Stimulated activated memory B cell treated with anti-CD40 and anti-IgM and Interleukin-4, amounts not matched to agents 10 μg/mL and 1 μg/mL and 100 μg/mL, for 72 hours (primary cell): ENCODE measurements around the gene ZNF444.
"Not testable (repeated sequence)": the region's sequence is repeated elsewhere in the genome, so short reads cannot be mapped to it uniquely, and the experiment has no call there.

Source experiments
- ATAC-seq: fragments of 150-1000 bp; cut with Tn5 transposase; 2 replicates; pipeline ENCODE4 v1.10.0; 2021
- H3K27ac Mint-ChIP-seq: one replicate; pipeline ENCODE4 v1.8.0; 2022; ENCODE audit warnings: mild to moderate bottlenecking, mixed read lengths
- H3K27me3 Mint-ChIP-seq: one replicate; pipeline ENCODE4 v1.8.0; 2022; ENCODE audit warnings: mixed read lengths
- H3K36me3 Mint-ChIP-seq: one replicate; pipeline ENCODE4 v1.8.0; 2022; ENCODE audit warnings: mixed read lengths
- H3K4me1 Mint-ChIP-seq: one replicate; pipeline ENCODE4 v1.8.0; 2022; ENCODE audit warnings: mixed read lengths
- H3K4me3 Mint-ChIP-seq: one replicate; pipeline ENCODE4 v1.8.0; 2022; ENCODE audit warnings: mild to moderate bottlenecking, moderate library complexity, mixed read lengths
- H3K9me3 Mint-ChIP-seq: one replicate; pipeline ENCODE4 v1.8.0; 2022; ENCODE audit warnings: mixed read lengths

ZNF444 gene

DNA sequence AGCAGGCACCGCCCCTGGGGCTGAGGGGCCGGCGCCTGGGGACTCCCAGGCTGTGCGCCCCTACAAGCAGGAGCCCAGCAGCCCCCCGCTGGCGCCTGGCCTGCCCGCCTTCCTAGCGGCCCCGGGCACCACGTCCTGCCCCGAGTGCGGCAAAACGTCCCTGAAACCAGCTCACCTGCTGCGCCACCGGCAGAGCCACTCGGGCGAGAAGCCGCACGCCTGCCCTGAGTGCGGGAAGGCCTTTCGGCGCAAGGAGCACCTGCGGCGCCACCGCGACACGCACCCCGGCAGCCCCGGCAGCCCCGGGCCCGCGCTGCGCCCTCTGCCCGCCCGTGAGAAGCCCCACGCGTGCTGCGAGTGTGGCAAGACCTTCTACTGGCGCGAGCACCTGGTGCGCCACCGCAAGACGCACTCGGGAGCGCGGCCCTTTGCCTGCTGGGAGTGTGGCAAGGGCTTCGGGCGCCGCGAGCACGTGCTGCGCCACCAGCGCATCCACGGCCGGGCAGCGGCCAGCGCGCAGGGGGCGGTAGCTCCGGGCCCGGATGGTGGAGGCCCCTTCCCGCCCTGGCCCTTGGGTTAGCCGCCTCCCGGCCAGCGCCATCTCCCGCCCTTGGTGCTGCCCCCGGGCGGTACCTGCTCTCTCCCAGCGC, 18.7 kb downstream of the ZNF444 start:
- Mint-ChIP-seq H3K27ac (no peak overlapping the region), H3K4me3 (no peak overlapping the region), H3K4me1 (no peaks in the 10 kb centered on the region), H3K9me3 (peaks cover 7% of the 10 kb centered on the region), H3K27me3 (peaks cover 8% of the 10 kb centered on the region), H3K36me3 (peaks cover 52% of the 10 kb centered on the region)
- ATAC-seq: no peak

DNA sequence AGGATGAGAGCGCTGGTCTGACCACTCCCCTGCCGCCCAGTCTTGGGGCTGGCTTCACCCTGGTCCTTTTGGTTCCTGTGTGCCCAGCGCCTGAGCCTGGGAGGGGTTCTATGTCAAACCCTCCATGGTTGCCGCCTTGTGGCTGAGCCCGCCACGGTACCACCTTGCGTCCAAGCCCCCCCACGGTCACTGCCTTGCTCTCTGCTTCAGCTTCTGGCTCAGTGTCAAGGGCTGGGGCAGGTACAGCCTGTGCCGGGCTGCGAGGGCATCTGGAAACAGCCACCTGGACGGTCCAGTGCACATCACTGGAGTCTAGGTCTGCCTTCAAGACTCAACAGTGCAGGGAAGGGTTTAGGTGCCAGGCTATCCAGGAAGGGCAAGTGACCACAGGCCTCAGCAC, 20.4 kb downstream of the ZNF444 start:
- no peak overlapping the region for H3K27ac Mint-ChIP-seq

DNA sequence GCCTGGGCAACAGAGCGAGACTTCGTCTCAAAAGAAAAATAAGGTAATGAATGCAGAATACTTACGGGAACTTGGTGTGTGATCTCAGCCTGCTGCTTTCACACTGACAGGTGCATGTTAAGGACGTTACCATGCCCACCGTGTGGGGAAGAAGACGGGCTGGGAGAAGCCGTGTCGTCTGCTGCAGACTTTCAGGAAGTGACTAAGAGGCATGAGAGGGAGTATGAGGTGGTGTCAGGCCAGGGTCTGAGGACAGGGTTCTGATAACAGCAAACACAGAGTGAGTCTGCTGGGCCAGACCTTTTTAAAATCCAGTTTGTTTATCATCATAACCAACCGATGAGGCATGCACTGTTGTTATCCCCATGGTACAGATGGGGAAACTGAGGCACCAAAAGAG, 21.2 kb downstream of the ZNF444 start:
- no peaks in the 10 kb centered on the region for H3K4me1 Mint-ChIP-seq
- no peak overlapping the region for H3K27ac Mint-ChIP-seq
- H3K4me3 Mint-ChIP-seq: no peak overlapping the region
- ATAC-seq: peak; percentile 60
- peaks cover 34% of the 10 kb centered on the region for H3K36me3 Mint-ChIP-seq
- H3K9me3 Mint-ChIP-seq: peaks cover 7% of the 10 kb centered on the region
- peaks cover 17% of the 10 kb centered on the region for H3K27me3 Mint-ChIP-seq

More for the DNA sequence above, 20.4 kb downstream of the ZNF444 start:
- H3K4me1 Mint-ChIP-seq: no peaks in the 10 kb centered on the region
- peaks cover 17% of the 10 kb centered on the region for H3K27me3 Mint-ChIP-seq
- ATAC-seq: no peak
- peaks cover 40% of the 10 kb centered on the region for H3K36me3 Mint-ChIP-seq
- H3K9me3 Mint-ChIP-seq: peaks cover 7% of the 10 kb centered on the region
- H3K4me3 Mint-ChIP-seq: no peak overlapping the region

DNA sequence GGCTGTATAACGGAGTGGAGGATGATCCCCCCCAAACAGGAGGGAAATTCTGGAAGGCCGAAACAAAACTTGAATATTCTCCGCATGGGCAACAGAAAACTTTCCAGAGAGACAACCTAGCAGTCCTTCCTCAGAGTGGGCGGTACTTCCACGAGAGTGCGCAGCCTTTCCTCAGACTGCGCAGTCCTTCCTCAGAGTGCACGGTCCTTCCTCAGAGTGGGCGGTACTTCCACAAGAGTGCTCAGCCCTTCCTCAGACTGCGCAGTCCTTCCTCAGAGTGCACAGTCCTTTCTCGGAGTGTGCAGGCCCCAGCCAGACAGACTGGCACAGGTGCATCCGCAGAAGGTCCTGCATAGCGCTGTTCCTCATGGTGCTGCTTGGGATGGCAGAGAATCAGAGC, 22.0 kb downstream of the ZNF444 start:
- peaks cover 7% of the 10 kb centered on the region for H3K9me3 Mint-ChIP-seq
- ATAC-seq: no peak
- no peaks in the 10 kb centered on the region for H3K4me1 Mint-ChIP-seq
- peaks cover 17% of the 10 kb centered on the region for H3K27me3 Mint-ChIP-seq
- H3K4me3 Mint-ChIP-seq: no peak overlapping the region
- H3K36me3 Mint-ChIP-seq: peaks cover 25% of the 10 kb centered on the region
- no peak overlapping the region for H3K27ac Mint-ChIP-seq

DNA sequence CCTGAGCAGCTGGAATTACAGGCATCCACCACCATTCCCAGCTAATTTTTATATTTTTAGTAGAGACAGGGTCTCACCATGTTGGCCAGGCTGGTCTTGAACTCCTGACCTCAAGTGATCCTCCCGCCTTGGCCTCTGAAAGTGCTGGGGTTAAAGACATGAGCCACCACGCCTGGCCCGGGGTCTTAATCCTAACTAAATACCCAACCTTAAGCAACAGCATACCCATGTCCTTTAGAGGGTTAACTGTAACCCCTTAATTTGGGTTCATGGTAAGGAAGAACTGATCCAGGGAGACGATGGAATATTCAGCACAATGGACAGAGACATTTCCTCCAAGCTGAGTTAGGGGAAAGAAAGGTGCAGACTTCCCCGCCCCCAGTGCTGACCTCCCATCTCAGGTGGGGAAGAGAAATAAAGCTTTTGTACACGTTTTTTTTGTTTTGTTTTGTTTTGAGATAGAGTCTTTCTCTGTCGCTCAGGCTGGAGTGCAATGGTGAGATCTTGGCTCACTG, 26.0 kb downstream of the ZNF444 start:
- peaks cover 24% of the 10 kb centered on the region for H3K27me3 Mint-ChIP-seq
- peaks cover 6% of the 10 kb centered on the region for H3K4me1 Mint-ChIP-seq
- H3K9me3 Mint-ChIP-seq: no peaks in the 10 kb centered on the region
- ATAC-seq: no peak
- no peaks in the 10 kb centered on the region for H3K36me3 Mint-ChIP-seq
- no peak overlapping the region for H3K27ac Mint-ChIP-seq
- no peak overlapping the region for H3K4me3 Mint-ChIP-seq

DNA sequence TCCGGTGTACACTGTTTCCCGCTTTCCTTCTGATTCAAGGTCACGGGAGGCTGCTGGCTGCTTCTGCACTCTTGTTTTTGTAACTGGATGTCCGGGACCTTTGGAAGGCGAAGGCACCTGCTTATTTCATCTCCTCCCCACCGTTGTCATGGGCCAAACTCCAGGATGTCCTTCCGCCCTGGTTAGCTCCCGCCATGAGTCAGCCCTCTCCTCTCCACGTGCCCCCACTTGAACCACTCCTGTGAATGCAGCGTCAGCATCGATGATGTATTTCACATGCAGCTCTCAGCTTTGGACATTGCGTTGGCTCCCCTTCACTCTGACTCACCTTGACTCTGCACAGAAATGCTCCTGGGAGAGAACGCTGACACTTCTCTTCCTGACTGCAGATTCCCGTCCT, 29.2 kb downstream of the ZNF444 start:
- peaks cover 6% of the 10 kb centered on the region for H3K4me1 Mint-ChIP-seq
- H3K27me3 Mint-ChIP-seq: peaks cover 36% of the 10 kb centered on the region
- no peaks in the 10 kb centered on the region for H3K9me3 Mint-ChIP-seq
- no peak overlapping the region for H3K4me3 Mint-ChIP-seq
- no peaks in the 10 kb centered on the region for H3K36me3 Mint-ChIP-seq
- no peak for ATAC-seq
- no peak overlapping the region for H3K27ac Mint-ChIP-seq

DNA sequence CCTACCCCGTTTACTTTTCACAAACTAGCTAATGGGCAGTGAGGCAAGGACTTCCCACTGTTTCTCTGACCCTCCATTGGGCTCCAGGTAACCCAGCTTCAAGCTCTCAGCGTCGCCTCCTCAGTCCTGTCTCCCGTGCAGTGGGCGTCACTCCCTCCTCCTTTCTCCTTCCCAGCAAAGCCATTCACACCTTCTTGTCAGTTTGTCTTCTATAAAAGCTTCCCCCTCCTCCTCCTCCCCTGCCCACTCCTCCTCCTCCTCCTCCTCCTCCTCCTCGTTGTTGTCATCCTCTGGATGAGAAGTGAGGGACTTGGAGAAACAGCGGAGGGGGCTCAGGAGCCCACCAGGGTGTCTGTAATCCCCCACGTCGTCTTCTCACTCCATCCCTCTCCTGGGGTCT, 33.0 kb downstream of the ZNF444 start:
- Mint-ChIP-seq H3K36me3 (no peaks in the 10 kb centered on the region), H3K4me1 (peaks cover 6% of the 10 kb centered on the region), H3K27ac (no peak overlapping the region), H3K27me3 (peaks cover 38% of the 10 kb centered on the region), H3K9me3 (no peaks in the 10 kb centered on the region), H3K4me3 (no peak overlapping the region)
- ATAC-seq: no peak

DNA sequence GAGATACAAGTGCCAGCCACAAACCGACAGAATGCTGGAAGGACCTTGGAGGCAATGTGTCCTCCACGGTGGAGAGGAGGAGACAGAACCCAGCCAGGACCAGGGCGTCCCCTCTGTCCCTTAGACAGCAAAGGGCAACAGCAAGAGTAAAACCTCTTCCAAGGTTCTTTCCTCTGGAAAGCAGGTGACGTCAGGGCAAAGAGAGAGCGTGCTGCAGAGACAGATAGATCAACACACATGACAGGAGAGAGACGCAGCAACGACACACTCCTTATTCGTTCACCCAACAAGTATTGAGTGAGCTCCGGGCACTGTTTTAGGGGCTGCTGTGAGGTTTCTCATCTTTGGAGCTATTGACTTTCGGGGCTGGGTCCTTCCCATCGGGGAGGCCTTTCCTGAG, 33.5 kb downstream of the ZNF444 start:
- H3K36me3 Mint-ChIP-seq: no peaks in the 10 kb centered on the region
- no peak overlapping the region for H3K4me3 Mint-ChIP-seq
- H3K27ac Mint-ChIP-seq: no peak overlapping the region
- no peaks in the 10 kb centered on the region for H3K9me3 Mint-ChIP-seq
- peaks cover 38% of the 10 kb centered on the region for H3K27me3 Mint-ChIP-seq
- no peak for ATAC-seq
- peaks cover 6% of the 10 kb centered on the region for H3K4me1 Mint-ChIP-seq

DNA sequence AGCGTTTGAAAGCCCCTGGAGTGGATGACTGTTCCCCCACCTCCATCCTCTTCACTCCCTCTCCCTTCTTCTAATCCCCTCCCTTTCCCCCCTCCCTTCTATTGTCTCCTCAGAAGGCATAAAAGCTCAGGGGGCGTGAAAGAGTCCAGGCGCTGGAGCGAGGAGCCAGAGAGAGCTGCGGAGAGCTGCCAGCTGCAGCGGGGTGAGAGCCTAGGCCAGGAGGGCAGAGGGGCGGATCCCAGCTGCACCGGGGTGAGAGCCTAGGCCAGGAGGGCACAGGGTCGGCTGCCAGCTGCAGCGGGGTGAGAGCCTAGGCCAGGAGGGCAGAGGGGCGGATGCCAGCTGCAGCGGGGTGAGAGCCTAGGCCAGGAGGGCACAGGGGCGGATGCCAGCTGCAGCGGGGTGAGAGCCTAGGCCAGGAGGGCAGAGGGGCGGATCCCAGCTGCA, 34.8 kb downstream of the ZNF444 start, which contains the start of gene GALP:
TSS of gene GALP (plus strand) at position 148 of the 447 bp plus-strand sequence. CDS start 1,101 bp downstream, outside the sequence.
- H3K36me3 Mint-ChIP-seq, H3K27ac Mint-ChIP-seq, H3K4me3 Mint-ChIP-seq, H3K4me1 Mint-ChIP-seq, ATAC-seq, H3K9me3 Mint-ChIP-seq: not testable (repeated sequence)
- peaks cover 38% of the 10 kb centered on the region for H3K27me3 Mint-ChIP-seq

DNA sequence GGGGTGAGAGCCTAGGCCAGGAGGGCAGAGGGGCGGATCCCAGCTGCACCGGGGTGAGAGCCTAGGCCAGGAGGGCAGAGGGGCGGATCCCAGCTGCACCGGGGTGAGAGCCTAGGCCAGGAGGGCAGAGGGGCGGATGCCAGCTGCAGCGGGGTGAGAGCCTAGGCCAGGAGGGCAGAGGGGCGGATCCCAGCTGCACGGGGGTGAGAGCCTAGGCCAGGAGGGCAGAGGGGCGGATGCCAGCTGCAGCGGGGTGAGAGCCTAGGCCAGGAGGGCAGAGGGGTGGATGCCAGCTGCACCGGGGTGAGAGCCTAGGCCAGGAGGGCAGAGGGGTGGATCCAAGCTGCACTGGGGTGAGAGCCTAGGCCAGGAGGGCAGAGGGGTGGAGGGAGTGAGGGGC, 35.2 kb downstream of the ZNF444 start:
- not testable (repeated sequence) for H3K36me3 Mint-ChIP-seq, H3K27ac Mint-ChIP-seq, ATAC-seq, H3K4me3 Mint-ChIP-seq, H3K9me3 Mint-ChIP-seq, H3K4me1 Mint-ChIP-seq
- H3K27me3 Mint-ChIP-seq: peaks cover 38% of the 10 kb centered on the region

DNA sequence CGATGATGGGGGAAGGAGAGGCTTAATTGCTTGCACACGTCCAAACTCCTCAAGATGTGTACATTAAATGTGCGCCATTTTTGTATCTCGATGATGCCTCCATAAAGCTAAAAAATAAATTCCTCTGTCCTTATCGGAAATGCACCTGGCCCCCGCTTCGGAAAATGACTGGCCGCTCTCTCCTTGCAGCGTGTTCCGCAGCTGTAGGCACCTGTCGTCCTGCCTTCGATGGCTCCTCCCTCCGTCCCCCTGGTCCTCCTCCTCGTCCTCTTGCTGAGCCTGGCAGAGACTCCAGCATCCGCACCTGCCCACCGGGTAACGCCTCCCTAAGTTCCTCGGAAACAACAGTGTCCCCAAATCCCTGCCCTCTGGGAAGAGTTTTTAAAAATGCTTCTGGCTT, 35.8 kb downstream of the ZNF444 start:
- ATAC-seq: no peak
- Mint-ChIP-seq H3K27ac (no peak overlapping the region), H3K36me3 (no peaks in the 10 kb centered on the region), H3K9me3 (no peaks in the 10 kb centered on the region), H3K27me3 (peaks cover 34% of the 10 kb centered on the region), H3K4me1 (peaks cover 3% of the 10 kb centered on the region), H3K4me3 (no peak overlapping the region)

DNA sequence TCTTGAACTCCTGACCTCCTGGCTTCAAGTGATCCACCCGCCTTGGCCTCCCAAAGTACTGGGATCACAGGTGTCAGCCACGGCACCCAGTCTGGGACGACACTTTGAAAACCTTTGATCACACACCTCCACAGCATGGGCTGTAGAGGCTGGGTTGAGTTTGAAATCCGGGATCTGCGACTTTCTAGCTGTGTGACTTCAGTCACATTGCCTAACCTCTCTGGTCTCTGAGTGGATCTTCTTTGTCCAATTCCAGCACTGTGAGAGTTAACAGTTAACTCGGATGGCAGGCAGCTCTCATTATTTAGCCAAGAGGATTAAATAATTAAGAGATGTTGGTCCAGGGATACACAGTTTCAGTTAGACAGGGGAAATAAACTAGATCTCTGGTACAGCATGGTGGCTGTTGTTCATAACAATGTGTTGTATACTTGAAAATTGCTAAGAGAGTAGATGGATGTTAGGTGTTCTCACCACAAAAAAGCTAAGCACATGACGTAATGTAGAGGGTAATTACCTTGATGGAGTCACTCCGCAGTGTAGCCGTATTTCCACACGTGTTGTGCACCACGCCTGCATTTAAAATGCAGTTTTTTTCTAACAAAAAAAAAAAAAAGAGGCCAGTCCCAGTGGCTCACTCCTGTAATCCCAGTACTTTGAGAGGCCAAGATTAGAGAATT, 36.6 kb downstream of the ZNF444 start:
- Mint-ChIP-seq H3K4me3 (no peak overlapping the region), H3K4me1 (no peaks in the 10 kb centered on the region), H3K27ac (no peak overlapping the region), H3K27me3 (peaks cover 29% of the 10 kb centered on the region), H3K36me3 (no peaks in the 10 kb centered on the region), H3K9me3 (no peaks in the 10 kb centered on the region)
- no peak for ATAC-seq

DNA sequence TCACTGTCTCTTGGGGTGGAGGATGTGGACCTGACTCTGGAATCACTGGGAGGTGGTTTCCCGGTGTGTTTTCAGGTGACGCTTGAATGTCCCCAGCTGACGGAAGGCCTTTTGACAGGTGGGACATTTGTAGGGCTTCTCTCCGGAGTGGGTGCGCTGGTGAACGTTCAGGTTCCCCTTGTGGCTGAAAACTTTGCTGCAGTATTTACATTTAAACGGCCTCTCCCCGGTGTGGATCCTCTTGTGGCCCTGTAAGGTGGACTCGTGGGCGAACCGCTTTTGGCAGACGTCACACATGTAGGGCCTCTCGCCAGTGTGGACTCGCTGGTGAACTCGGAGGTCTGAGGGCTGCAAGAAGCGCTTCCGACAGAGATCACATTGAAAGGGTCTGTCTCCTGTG, 48.7 kb downstream of the ZNF444 start:
- H3K4me1 Mint-ChIP-seq: no peaks in the 10 kb centered on the region
- peaks cover 22% of the 10 kb centered on the region for H3K27me3 Mint-ChIP-seq
- no peak overlapping the region for H3K27ac Mint-ChIP-seq
- H3K4me3 Mint-ChIP-seq: no peak overlapping the region
- no peaks in the 10 kb centered on the region for H3K9me3 Mint-ChIP-seq
- H3K36me3 Mint-ChIP-seq: no peaks in the 10 kb centered on the region
- no peak for ATAC-seq

DNA sequence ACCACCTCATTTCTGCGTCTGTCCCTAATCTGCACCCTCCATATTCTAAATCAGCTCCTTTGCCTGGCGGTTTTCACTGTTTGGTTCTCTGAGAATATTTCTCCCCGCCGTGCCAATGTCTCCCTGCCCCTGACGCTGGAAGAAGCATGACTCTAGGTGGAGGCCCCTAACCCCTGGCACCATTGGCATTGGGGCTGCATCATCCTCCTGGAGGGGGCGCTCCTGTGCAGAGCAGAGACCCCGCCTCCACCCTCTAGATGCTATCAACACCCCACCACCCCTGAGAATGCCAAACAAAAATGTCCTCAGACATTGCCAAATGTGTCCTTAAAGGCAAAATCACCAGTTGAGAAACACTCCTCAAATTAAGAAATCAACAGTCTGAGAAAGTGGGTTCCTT, 50.0 kb downstream of the ZNF444 start:
- Mint-ChIP-seq H3K36me3 (no peaks in the 10 kb centered on the region), H3K27me3 (peaks cover 10% of the 10 kb centered on the region), H3K9me3 (no peaks in the 10 kb centered on the region), H3K4me3 (no peak overlapping the region), H3K4me1 (no peaks in the 10 kb centered on the region), H3K27ac (no peak overlapping the region)
- no peak for ATAC-seq

DNA sequence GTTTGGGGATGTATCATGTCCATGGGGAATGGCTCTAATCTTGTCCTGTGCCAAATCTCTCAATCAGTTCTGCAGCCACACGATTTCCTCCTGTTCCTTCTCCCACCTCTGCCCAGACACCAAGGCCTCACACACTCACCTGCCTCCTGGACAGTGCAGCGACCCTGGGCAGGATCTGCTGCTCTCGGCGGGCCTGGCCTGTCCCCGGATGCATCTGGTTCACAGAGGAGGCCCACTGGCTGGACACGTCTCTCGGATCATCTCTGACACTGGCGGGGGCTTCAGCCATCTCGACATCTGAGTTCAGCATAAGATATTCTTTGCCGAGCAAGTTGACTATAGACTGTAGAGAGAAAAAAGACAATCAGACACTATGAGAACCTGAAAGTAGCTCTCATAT, 50.6 kb downstream of the ZNF444 start:
- Mint-ChIP-seq H3K4me1 (no peaks in the 10 kb centered on the region), H3K9me3 (no peaks in the 10 kb centered on the region), H3K4me3 (no peak overlapping the region), H3K36me3 (no peaks in the 10 kb centered on the region), H3K27me3 (peaks cover 10% of the 10 kb centered on the region), H3K27ac (no peak overlapping the region)
- no peak for ATAC-seq
